Gastrocnemius medialis (tissue), 4 donors: ENCODE measurements around the gene TMIE.

Source experiments
- POLR2A ChIP-seq, 2 donors: fragments of 450-650 bp; IDR thresholded peaks; one replicate each; pipeline ENCODE4 v1.6.1; 2017; ENCODE audit warnings: antibody characterized with exemption in 2 of 2, mild to moderate bottlenecking in 2 of 2, moderate library complexity in 2 of 2
- TF ChIP-seq, protein P1 (sequence below), 5 experiments: fragments of 450-650 bp in 3 of 5; fragments of 200-600 bp in 2 of 5; sonication (generic) in 2 of 5; IDR thresholded peaks in 4 of 5; conservative IDR thresholded peaks in 1 of 5; 1 replicate in 4 of 5; 2 replicates in 1 of 5; pipeline ENCODE4 v1.5.1; 2016 to 2019; ENCODE audit warnings: antibody characterized with exemption in 5 of 5, mild to moderate bottlenecking in 3 of 5, moderate library complexity in 3 of 5

DNA sequence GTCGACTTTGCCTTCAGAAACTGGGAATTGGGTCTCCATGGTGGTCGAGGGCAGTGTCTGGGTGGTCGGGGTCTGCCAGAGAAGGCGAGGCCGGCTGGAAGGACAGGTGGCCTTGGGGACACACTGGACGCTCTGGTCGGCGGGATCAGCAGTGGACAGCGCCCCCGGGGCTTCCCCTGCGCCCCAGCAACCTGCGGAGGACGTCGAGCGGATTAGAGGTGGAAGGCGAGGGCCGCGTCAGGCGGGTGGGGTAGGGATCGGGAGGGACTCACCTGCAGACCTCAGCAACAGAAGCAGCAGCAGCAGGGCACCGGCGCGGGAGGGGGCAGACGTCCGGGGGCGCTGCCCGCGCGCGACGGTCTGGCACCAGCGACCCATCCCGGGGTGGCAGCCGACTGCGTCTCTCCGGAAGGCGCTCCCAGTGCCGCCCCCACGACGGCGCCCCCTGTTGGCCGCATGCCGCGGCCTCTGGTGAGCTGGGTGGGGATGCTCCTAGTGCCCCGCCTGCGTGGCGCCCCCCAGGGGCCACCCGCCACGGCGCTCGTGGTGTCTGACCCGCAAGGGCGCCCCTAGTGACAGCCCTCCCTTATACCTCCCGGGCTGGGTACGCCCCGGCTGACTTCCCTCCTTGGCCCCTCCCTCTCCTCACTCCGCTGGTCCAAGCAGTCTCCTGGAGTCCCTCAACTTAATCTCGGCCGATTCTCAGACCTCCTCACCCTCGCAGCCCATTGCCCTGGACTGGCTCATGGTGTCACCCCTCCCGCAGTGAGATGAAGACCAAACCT, 16.4 kb downstream of the TMIE start, which contains the start of gene PRSS50:
- TF ChIP-seq, protein P1, sequence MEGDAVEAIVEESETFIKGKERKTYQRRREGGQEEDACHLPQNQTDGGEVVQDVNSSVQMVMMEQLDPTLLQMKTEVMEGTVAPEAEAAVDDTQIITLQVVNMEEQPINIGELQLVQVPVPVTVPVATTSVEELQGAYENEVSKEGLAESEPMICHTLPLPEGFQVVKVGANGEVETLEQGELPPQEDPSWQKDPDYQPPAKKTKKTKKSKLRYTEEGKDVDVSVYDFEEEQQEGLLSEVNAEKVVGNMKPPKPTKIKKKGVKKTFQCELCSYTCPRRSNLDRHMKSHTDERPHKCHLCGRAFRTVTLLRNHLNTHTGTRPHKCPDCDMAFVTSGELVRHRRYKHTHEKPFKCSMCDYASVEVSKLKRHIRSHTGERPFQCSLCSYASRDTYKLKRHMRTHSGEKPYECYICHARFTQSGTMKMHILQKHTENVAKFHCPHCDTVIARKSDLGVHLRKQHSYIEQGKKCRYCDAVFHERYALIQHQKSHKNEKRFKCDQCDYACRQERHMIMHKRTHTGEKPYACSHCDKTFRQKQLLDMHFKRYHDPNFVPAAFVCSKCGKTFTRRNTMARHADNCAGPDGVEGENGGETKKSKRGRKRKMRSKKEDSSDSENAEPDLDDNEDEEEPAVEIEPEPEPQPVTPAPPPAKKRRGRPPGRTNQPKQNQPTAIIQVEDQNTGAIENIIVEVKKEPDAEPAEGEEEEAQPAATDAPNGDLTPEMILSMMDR (IDR thresholded peaks at IDR 0.05 in 4 of 5, conservative IDR thresholded peaks at IDR 0.05 in 1 of 5), result peak in 2 of 5 experiments; percentile 25 to 28
- no peak for TF ChIP-seq POLR2A (IDR thresholded peaks at IDR 0.05)
